ENCODE measurements around the gene AOPEP.

Gene AOPEP

GRCh38 chr9:94770334-94770733, 43.8 kb downstream of the AOPEP start:
- no peak for TF ChIP-seq CTCF (IDR thresholded peaks at IDR 0.05; ENCODE audit: low read depth, low read length, missing control alignments)
- Histone ChIP-seq H3K4me3 (ENCODE audit: low read depth, low read length) (no peak overlapping the region), H3K27me3 (replicated peaks) (no peaks in the 10 kb centered on the region), H3K36me3 (replicated peaks) (no peaks in the 10 kb centered on the region), H3K27ac (no peak overlapping the region)
- DNase-seq = no peak
- in situ Hi-C loops (cut with HindIII; ENCODE audit: low pct_ligation_motif_present, low sequenced_read_pairs) = no loop called here

- TF ChIP-seq CTCF (IDR thresholded peaks at IDR 0.05; ENCODE audit: low read depth, low read length, missing control alignments) = no peak
- H3K27me3 ChIP-seq (replicated peaks) = no peaks in the 10 kb centered on the region
- H3K36me3 ChIP-seq (replicated peaks) = no peaks in the 10 kb centered on the region
- H3K4me3 ChIP-seq (ENCODE audit: low read depth, low read length) = no peak overlapping the region
- DNase-seq = no peak
- in situ Hi-C loops (cut with HindIII; ENCODE audit: low pct_ligation_motif_present, low sequenced_read_pairs) = no loop called here
- no peak overlapping the region for H3K27ac ChIP-seq
These were observed 44.6 kb downstream of the AOPEP start for GRCh38 chr9:94771096-94771495.

- Histone ChIP-seq H3K27me3 (replicated peaks) (no peaks in the 10 kb centered on the region), H3K27ac (no peak overlapping the region), H3K36me3 (replicated peaks) (no peaks in the 10 kb centered on the region), H3K4me3 (ENCODE audit: low read depth, low read length) (no peak overlapping the region)
- no peak for TF ChIP-seq CTCF (IDR thresholded peaks at IDR 0.05; ENCODE audit: low read depth, low read length, missing control alignments)
- in situ Hi-C loops (cut with HindIII; ENCODE audit: low pct_ligation_motif_present, low sequenced_read_pairs) = no loop called here
- no peak for DNase-seq
These were observed 45.6 kb downstream of the AOPEP start for GRCh38 chr9:94772144-94772543.

- TF ChIP-seq CTCF (IDR thresholded peaks at IDR 0.05; ENCODE audit: low read depth, low read length, missing control alignments) = no peak
- Histone ChIP-seq H3K4me3 (ENCODE audit: low read depth, low read length) (no peak overlapping the region), H3K36me3 (replicated peaks) (no peaks in the 10 kb centered on the region), H3K27ac (no peak overlapping the region), H3K27me3 (replicated peaks) (no peaks in the 10 kb centered on the region)
- peak; percentile 7 for DNase-seq
- in situ Hi-C loops (cut with HindIII; ENCODE audit: low pct_ligation_motif_present, low sequenced_read_pairs) = no loop called here
These were observed 46.3 kb downstream of the AOPEP start for GRCh38 chr9:94772639-94773303.

- in situ Hi-C loops (cut with HindIII; ENCODE audit: low pct_ligation_motif_present, low sequenced_read_pairs) = no loop called here
- no peaks in the 10 kb centered on the region for H3K36me3 ChIP-seq (replicated peaks)
- H3K27me3 ChIP-seq (replicated peaks) = no peaks in the 10 kb centered on the region
- H3K4me3 ChIP-seq (ENCODE audit: low read depth, low read length) = no peak overlapping the region
- TF ChIP-seq CTCF (IDR thresholded peaks at IDR 0.05; ENCODE audit: low read depth, low read length, missing control alignments) = no peak
- DNase-seq = no peak
- H3K27ac ChIP-seq = no peak overlapping the region
These were observed 47.2 kb downstream of the AOPEP start for GRCh38 chr9:94773655-94774054.

- H3K4me3 ChIP-seq (ENCODE audit: low read depth, low read length) = no peak overlapping the region
- H3K27ac ChIP-seq = no peak overlapping the region
- in situ Hi-C loops (cut with HindIII; ENCODE audit: low pct_ligation_motif_present, low sequenced_read_pairs) = no loop called here
- TF ChIP-seq CTCF (IDR thresholded peaks at IDR 0.05; ENCODE audit: low read depth, low read length, missing control alignments) = no peak
- no peak for DNase-seq
- H3K36me3 ChIP-seq (replicated peaks) = no peaks in the 10 kb centered on the region
- no peaks in the 10 kb centered on the region for H3K27me3 ChIP-seq (replicated peaks)
These were observed 51.5 kb downstream of the AOPEP start for GRCh38 chr9:94778013-94778412.

Data from brain microvascular endothelial cell (primary cell).